OCI-LY7 (cell line): ENCODE results near the gene DYNLT4. TPM values are rescaled to one million over a fixed set of nuclear protein-coding genes. Genes with fewer than 3 reads are reported as not detected.

Source experiments
- BruUV-seq: library from RNA; stranded (reverse); fragments of 400-500 nt; replicated peaks from 2 replicates; lab custom pipeline; 2021; lab: Mats Ljungman, UMichigan
- CTCF ChIA-PET: fragments of 300-600 bp; sonication (Branson Sonifier 250); formaldehyde crosslinking; loops from one replicate; lab custom pipeline; 2022; ENCODE audit warnings: antibody characterized with exemption; ENCODE audit not compliant: unreplicated experiment; lab: Charles Lee
- POLR2A ChIA-PET: fragments of 300-600 bp; sonication (Branson Sonifier 250); formaldehyde crosslinking; loops from one replicate; lab custom pipeline; 2022; ENCODE audit warnings: antibody characterized with exemption; lab: Charles Lee
- DNase-seq: peaks from one replicate; pipeline ENCODE4 v3.0.0-alpha.2; 2015; ENCODE audit warnings: low spot score
- H2AFZ ChIP-seq: fragments of 200-600 bp; sonication (generic), shearing (Covaris generic); 2 replicates; pipeline ENCODE4 v1.6.1; 2014; ENCODE audit warnings: mild to moderate bottlenecking, antibody characterized with exemption, low read length, moderate library complexity
- H3K27ac ChIP-seq: fragments of 200-600 bp; sonication (generic); 2 replicates; pipeline ENCODE4 v1.5.1; 2014; ENCODE audit warnings: mixed run types, low read depth, mild to moderate bottlenecking, moderate library complexity, low read length, inconsistent platforms; ENCODE audit not compliant: poor library complexity, severe bottlenecking
- H3K36me3 ChIP-seq: fragments of 200-600 bp; sonication (generic); 2 replicates; pipeline ENCODE4 v1.6.1; 2014; ENCODE audit warnings: mild to moderate bottlenecking, antibody characterized with exemption, low read length, moderate library complexity, mixed read lengths; ENCODE audit not compliant: insufficient read depth
- H3K4me1 ChIP-seq: fragments of 200-600 bp; sonication (generic); 2 replicates; pipeline ENCODE4 v1.5.1; 2014; ENCODE audit warnings: mild to moderate bottlenecking, low read length; ENCODE audit not compliant: insufficient read depth, poor library complexity, severe bottlenecking
- H3K4me2 ChIP-seq: fragments of 200-600 bp; sonication (generic); 2 replicates; pipeline ENCODE4 v1.6.1; 2014; ENCODE audit warnings: mild to moderate bottlenecking, low read length
- H3K4me3 ChIP-seq: fragments of 200-600 bp; sonication (generic); 2 replicates; pipeline ENCODE4 v1.5.1; 2014; ENCODE audit warnings: mild to moderate bottlenecking, low read depth, low read length; ENCODE audit not compliant: poor library complexity, severe bottlenecking
- H3K79me2 ChIP-seq: fragments of 200-600 bp; sonication (generic); 2 replicates; pipeline ENCODE4 v1.6.1; 2016; ENCODE audit warnings: low read depth, mild to moderate bottlenecking, low read length, moderate library complexity, mixed read lengths; ENCODE audit not compliant: insufficient read depth
- H3K9me2 ChIP-seq: fragments of 200-600 bp; sonication (generic); 2 replicates; pipeline ENCODE4 v1.6.1; 2016; ENCODE audit warnings: mild to moderate bottlenecking, low read length, mixed read lengths; ENCODE audit not compliant: insufficient read depth
- H3K9me3 ChIP-seq: fragments of 200-600 bp; sonication (generic); 2 replicates; pipeline ENCODE4 v1.6.1; 2014; ENCODE audit warnings: mild to moderate bottlenecking, mixed run types, low read length, mixed read lengths
- H4K20me1 ChIP-seq: fragments of 200-600 bp; sonication (generic); 2 replicates; pipeline ENCODE4 v1.6.1; 2014; ENCODE audit warnings: mild to moderate bottlenecking, antibody characterized with exemption, low read length, moderate library complexity, mixed read lengths; ENCODE audit not compliant: insufficient read depth
- CTCF ChIP-seq: fragments of 200-600 bp; sonication (generic); conservative IDR thresholded peaks from 2 replicates; pipeline ENCODE4 v1.5.1; 2014; ENCODE audit warnings: mild to moderate bottlenecking, antibody characterized with exemption, low read length, moderate library complexity, mixed read lengths
- EZH2phosphoT487 ChIP-seq: fragments of 200-600 bp; sonication (generic); IDR thresholded peaks from 2 replicates; pipeline ENCODE4 v1.6.1; 2018; ENCODE audit warnings: low read depth, borderline replicate concordance, mild to moderate bottlenecking, mixed run types, antibody characterized with exemption, low read length, moderate library complexity, mixed read lengths
- intact Hi-C: fragments of 100-400 bp; cut with micrococcal nuclease; formaldehyde crosslinking; loops from one replicate; pipeline ENCODE4 v1.10.0; 2022; ENCODE audit not compliant: unreplicated experiment
- total RNA-seq, 2 experiments: library from RNA; depleted of rRNA in 1 of 2; stranded (reverse); fragments of >200 nt in 1 of 2; shearing (Covaris generic) in 1 of 2; gene quantifications; 2 replicates each; pipeline ENCODE4 v1.2.3, GENCODE V29; 2014 to 2022

DYNLT4 gene
- total RNA-seq, 2 experiments from 2014 or later: not detected

- H2AFZ ChIP-seq: peak overlapping the region; percentile 93; the same call in 1 of the 2 replicates
- ChIA-PET POLR2A (interaction anchor here (0.5 to 4.4 kb wide), 7 partner anchors 16 to 201 kb away, joined by 3 to 20 read pairs (median 4); partner anchors contain the start of gene RNU5D-1), CTCF (no interaction called here)
- H4K20me1 ChIP-seq: no peaks in the 10 kb centered on the region
- intact Hi-C loops: no loop called here
- no peak overlapping the region for H3K4me3 ChIP-seq
- no peaks in the 10 kb centered on the region for H3K79me2 ChIP-seq
- H3K9me2 ChIP-seq: no peaks in the 10 kb centered on the region
- H3K4me2 ChIP-seq: peak overlapping the region; percentile 66; the same call in 1 of the 2 replicates
- no TSS peak for BruUV-seq
- no peaks in the 10 kb centered on the region for H3K9me3 ChIP-seq
- peaks cover 7% of the 10 kb centered on the region for H3K36me3 ChIP-seq
- H3K27ac ChIP-seq: no peak overlapping the region
- H3K4me1 ChIP-seq: peaks cover 35% of the 10 kb centered on the region
- TF ChIP-seq EZH2phosphoT487: no peak
- TF ChIP-seq CTCF: no peak
- DNase-seq: no peak
These were observed 20.2 kb downstream of the DYNLT4 start for GRCh38 chr1:44786841-44787426.

GRCh38 chr1:44786138-44786840 is 20.9 kb downstream of the DYNLT4 start:
- H3K79me2 ChIP-seq: no peaks in the 10 kb centered on the region
- TF ChIP-seq EZH2phosphoT487 (no peak), CTCF (peak; percentile 97)
- H3K4me2 ChIP-seq: peak overlapping the region; percentile 66
- H4K20me1 ChIP-seq: no peaks in the 10 kb centered on the region
- no TSS peak for BruUV-seq
- no peaks in the 10 kb centered on the region for H3K9me3 ChIP-seq
- DNase-seq: peak; percentile 78
- peak overlapping the region; percentile 56 for H3K4me3 ChIP-seq
- H2AFZ ChIP-seq: peak overlapping the region; percentile 93
- CTCF ChIA-PET: no interaction called here
- intact Hi-C loops: no loop called here
- no peaks in the 10 kb centered on the region for H3K9me2 ChIP-seq
- H3K4me1 ChIP-seq: peaks cover 35% of the 10 kb centered on the region
- POLR2A ChIA-PET: interaction anchor here (0.8 to 4.4 kb wide), 4 partner anchors 23 to 91 kb away, joined by 3 to 20 read pairs (median 4); partner anchors contain the start of gene RNU5D-1
- H3K27ac ChIP-seq: no peak overlapping the region
- peaks cover 13% of the 10 kb centered on the region for H3K36me3 ChIP-seq
